Right hindlimb (tissue), 1 donor: ENCODE results near the gene TEPSIN.
A peak's percentile ranks its signal among the peaks of the same experiment; 100 is the strongest.

Experiments used
- DNase-seq: peaks from one replicate; pipeline ENCODE4 v3.0.0-alpha.2; 2018

The TEPSIN gene, protein sequence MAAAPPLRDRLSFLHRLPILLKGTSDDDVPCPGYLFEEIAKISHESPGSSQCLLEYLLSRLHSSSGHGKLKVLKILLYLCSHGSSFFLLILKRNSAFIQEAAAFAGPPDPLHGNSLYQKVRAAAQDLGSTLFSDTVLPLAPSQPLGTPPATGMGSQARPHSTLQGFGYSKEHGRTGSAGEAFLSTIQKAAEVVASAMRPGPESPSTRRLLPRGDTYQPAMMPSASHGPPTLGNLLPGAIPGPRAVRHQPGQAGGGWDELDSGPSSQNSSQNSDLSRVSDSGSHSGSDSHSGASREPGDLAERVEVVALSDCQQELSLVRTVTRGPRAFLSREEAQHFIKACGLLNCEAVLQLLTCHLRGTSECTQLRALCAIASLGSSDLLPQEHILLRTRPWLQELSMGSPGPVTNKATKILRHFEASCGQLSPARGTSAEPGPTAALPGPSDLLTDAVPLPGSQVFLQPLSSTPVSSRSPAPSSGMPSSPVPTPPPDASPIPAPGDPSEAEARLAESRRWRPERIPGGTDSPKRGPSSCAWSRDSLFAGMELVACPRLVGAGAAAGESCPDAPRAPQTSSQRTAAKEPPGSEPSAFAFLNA

DNA sequence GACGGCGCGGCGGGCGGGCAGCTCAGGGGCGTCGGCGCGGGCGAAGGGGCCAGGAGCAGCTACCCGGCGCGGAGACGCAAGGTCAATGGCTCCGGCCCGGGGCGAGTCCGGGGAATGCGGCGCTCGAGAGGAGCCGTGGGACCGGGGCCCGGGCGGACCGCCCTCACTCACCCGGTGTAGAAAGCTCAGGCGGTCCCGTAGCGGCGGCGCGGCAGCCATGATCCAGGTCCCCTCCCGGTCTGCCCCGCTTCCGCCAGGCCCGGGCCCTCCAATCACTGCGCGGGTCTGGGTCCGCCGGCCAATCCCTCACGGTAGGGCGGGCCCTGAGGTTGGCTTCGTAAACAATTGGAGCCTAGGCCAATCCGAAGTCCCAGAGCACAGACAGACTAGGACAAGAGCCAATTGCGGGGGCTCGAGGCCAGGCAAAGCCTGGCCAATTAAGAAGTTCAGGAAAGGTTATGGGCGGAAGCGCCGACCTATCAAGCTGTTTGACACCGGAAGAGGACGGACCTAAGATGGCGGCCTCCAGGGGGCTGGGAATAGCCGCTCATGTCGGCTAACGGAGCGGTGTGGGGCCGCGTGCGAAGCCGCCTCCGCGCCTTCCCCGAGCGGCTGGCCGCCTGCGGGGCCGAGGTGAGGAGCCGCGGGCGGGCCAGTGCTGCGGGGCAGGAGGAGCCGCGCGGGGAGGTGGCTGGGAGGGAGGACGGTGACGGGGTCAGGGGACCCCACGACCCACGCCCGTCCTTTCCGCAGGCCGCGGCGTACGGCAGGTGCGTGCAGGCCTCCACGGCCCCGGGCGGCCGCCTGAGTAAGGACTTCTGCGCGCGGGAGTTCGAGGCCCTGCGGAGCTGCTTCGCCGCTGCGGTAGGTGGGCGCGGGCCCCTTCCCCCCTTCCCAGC lies at the start of gene TEPSIN, which contains the start of gene NDUFAF8:
TEPSIN (minus strand) TSS at position 241 of the 899 bp plus-strand sequence; CDS start at position 219, 22 bp downstream.
NDUFAF8 (plus strand) TSS at position 504 of the 899 bp plus-strand sequence; CDS start at position 550, 46 bp downstream.
- DNase-seq: peak; percentile 99

DNA sequence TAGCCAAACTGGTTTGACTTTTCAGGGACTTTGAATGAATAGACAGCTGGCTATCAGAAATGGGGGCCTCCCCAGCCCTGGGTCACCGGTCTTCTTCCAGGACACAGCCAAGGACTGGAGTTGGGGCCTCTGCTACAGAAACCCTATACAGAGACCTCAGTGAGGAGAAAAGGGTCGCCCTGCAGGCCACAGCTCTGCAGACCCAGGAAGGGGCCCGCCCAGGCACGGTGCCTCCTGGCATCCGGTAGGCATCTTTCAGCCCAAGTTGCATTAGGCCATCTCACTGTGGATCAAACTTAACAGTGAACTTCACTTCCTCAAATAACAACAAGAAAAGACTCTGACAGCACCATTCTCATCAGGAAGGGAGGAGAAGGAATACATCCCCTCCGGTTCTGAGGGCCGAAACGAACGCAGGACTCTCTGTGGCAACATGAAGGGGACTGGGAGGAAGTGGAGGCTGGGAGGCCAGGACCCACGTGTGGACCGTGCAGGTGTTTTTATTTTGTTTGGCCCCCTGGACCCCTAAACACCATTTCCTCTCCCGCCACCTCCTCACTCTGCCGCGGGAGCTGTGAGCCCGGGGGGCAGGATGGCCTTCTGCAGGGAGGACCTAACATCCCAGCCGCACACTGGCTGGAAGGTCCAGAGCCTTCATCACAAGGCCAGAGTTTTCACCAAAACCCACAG lies 49.0 kb upstream of the TEPSIN start:
- DNase-seq: no peak

DNA sequence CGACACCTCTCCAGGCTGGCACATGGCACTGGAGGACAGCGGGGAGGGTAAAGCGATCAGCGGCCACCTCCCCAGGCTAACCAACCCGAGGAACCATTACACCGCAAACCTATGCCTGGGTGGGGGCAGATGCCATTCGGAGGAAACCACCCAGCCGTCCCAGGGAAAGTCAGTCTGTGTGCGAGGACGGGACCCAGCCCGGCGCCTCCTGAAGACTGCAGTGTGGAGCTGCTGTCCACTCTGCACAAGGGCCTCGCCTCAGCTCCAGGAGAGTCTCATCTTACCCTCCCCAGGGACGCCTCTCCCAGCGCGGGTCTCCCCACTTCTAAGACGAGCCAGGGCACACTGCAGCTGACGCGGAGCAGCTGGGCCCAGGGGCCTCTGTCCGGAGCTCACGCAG lies 48.3 kb upstream of the TEPSIN start:
- no peak for DNase-seq

DNA sequence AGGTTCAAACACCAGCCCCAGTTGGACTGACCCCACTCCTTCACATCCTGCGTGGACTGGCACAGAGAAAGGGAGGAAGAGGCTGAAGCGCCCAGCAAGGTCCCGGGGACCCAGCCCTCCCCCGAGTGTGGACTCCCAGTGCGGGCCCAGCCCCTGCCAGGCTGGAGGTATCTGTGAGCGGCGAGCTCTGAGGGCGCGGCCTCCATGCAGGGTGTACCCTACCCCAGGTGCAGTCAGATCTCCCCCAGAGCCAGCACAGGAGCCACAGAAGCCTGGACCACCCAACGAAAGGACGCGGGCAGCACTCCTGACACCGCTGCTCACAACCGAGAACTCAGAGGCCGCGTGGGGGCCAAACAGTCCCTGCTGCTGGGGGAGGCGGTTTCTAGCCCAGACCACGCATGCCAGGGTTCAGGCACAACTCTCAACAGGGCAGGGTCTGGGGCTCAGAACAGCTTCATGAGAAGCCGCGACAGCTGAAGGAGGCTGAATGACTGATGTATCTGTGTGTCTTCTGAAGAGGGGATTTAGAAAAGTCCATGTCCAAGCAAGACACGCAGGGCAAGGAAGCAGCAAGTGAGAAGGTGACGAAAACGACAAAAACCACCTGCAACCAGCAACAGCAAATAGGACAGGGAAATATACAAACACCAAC lies 47.8 kb upstream of the TEPSIN start:
- no peak for DNase-seq

DNA sequence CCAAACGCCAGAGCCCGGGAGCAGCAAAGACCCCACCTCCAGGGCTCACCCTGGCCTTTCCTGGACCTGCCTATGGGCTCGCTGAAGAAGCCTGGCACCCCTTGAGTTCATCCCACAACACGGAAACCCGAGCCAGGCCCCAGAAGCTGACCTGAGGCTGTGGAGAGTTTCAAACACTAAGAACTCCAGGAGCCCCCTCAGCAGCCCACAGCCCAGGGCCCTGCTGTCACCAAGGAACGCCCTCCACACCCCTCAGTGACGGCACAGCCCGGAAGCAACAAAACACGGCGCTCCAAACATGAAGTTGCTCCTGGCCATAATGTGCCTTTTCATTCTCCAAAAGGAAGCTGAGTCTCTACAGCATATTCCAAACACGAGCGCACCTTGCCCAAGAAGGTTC lies 47.0 kb upstream of the TEPSIN start:
- DNase-seq: no peak

DNA sequence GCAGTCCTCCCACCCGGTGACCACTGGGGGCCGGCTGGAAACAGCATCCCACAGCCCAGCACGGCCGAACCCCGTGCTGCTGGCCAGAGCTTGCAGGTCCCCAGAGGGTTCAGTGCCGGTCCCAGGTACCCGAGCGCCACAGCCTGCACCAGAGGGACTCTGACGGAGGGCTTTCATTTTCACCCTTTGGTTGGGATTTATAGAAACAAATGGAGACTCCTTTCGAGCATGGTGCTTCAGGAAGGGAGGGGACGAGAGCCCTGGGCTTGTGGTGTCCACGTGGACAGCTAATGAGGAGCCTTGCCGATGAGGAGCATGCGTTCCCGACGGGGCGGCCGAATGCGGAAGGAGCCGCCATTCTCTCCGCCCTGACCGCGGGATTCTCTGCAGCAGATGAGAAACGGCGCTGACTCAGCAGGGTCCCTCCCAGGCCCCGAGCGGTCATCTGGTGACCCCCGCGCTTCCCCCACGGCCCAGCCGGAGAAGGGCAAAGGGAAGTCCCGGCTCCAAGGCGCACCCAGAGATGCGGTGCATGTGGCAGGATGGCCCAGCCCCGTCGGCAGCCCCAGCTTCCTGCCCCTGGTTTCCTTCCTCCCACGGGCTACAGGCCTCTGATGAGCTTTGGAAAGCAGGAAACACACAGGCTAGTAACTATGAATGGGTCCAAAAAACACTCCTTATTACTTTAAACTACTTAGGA lies 46.5 kb upstream of the TEPSIN start:
- DNase-seq: peak; percentile 85

DNA sequence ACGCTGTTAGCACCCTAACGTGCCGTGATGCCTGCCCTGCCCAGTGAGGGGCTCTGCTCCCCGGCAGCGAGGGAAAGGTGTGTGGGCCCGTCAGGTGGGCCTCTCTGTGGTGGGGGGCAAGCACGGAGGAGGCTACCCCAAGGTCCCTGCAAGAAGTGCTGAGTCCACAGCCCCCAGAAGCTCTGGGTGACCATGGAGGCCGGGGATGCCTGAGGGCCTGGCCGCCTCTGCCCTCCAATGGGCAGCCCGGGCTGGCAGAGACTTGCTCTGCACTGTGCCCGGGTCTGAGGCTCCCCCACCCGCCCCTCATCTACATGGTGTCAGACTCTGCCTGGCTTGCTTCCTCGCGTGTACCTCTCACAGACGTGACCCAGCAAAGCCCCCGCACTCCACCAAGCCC lies 44.0 kb upstream of the TEPSIN start:
- DNase-seq: no peak

DNA sequence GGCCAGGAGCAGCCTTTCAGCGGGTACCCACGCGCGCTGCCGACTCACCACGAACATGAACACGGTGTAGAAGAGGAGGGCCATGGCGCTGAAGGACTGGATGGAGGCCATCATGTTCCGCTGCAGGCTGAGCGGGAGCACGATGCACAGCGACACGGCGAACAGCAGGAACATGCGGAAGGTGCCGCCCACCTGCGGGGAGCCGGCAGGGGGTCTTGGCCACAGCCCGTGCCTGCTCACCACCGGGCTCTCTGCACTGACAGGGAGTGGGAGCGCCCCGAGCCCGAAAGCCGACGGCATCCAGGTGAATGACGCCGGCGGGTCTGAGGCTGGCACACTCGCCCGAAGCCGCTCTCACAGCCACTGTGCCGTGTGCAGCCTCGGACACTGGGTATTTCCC lies 43.3 kb upstream of the TEPSIN start:
- no peak for DNase-seq

DNA sequence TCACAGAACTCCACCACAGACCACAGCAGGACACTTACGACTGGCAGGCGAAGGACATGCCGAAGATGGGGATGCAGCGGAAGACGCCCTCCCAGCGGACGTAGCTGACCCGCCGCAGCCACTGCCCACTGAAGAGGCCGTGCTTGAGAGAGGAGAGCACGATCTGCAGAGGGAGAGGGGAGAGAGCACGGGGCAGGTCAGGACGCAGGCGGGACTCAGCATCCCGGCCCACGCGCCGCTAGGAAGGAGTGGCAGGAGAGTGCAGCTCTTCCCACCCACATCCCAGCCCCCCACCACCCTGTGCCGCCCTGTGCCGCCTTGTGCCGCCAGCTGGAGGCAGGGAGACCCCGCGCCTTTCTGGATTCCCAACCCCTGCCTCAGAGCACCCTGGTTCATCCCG lies 41.7 kb upstream of the TEPSIN start:
- DNase-seq: no peak

DNA sequence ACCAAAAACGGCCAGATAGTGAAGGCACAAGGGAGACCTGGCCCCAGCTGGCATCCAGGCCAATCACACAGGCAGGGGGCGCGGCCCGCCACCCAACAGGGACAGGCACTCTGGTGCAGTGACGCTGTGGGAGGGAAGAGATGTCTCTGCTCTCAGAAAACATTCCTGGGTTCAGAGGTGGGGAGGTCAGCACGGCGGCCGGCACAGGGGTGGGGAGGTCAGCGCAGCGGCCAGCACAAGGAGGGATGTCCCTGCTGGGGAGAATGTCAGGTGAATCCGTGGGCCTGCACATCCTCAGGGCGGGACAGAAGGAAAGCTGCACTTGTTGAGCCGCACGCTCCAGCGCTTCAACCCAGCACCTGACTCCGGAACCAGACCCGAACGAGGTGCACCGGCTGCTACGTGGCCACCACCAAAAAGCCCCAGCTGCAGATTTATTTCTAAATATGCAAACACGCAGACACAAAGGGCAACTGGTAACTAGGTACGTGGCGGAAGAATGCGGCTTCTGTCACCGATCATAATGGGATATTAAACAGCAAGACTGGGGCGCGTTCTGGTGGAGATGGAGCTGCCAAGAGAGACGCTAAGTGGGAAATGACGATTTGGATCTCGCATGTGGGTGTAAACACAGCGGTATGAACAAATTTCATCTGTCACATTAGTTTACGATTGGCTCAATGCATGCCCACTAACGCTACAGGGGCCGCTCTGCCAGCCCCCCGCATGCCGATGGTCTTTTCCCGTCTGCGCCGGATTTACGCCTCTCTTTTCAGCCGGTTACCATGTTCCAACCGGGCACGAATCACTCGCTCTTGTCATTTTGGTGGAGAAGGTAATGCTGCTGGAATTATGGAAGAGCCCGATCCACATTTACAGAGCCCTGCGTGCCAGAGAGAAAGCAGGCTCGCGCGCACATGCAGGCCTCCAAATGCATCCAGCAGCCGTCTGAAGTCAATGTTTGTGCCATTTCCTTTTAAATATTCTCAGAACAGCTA lies 40.7 kb upstream of the TEPSIN start:
- DNase-seq: no peak

DNA sequence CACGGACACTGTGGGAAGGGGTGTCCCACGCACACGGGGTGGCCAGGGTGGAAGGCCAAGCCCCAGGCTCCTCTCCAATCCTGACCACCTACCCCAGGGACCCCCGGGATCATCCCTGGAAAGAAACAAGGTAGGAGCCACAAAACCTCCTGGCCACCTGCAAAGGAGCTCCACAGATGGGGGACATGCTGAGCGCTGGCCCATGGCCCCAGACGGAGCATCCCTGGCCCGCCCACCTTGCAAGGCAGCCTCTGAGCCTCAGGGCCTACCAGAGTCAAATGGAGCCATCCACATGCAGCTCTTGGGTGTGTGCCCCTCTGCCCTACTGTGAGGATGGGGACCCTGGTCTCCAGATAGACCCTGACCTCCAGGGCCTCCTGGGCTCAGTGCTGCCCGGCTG lies 40.0 kb upstream of the TEPSIN start:
- DNase-seq: no peak

DNA sequence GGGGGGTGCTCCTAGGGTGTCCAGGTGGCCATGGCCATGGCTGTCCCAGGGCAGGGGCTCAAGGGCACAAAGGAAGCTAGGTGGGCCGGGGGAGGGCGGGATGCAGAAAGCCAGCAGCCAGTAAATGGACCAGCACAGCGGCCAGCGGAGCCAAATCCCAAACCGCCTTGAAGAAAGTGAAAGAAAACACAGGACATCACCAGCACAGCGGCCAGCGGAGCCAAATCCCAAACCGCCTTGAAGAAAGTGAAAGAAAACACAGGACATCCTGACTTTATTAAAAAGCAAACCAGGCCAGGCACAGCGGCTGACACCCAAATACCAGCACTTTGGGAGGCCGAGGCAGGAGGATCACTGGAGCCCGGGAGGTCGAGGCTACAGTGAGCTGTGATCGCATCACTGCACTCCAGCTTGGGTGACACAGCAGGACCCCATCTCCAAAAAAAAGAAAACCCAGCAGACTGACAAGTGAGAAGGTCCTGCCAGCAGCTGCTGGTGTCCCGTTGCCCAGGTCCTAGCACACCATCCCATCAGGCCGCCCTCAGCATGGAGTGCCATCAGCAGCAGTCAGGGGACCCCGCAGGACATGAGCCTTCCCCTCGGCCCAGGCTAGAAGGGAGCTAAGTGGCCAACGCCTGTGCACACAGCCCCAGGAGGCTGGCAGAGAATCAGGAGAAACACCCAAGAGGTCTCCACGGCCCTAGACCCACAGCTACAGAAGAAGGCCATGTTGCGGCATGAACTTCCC lies 39.3 kb upstream of the TEPSIN start:
- DNase-seq: no peak

DNA sequence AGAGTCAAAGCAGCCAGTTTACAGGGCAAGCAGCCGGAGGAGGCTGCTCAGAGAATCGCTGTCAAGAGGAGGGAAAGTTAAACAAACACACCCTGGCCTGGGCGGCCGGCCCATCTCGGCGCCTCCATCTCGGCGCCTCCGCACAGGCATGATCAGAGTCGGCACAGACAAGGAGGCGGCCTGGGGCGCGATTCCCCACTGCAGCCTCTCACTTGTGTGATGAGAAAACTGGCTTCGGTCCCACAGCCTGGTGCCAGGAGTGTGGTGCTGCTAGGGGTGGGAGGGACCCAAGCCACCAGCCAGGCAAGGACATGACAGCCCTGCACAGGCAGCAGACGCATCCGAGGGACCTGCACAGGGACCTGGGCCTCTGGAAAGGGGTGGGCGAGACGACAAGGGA lies 38.6 kb upstream of the TEPSIN start:
- no peak for DNase-seq

DNA sequence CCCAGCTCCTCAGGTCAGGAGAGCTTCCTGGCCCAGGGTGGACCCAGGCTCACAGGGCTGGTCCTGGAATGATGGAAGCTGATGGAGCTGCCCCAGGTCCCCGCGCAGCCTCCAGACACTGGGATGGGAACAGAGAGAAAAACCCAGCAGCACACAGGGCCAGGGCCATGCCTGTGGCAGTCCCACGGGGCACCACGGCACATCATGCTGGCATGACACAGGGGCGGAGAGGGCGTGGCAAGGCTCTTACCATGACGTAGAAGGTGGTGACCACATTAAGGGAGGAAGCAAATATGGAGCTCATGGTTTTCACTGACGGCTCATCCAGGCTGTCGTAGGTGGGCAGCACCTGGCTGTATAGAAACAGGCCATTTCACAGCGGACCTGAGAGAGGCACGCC lies 37.9 kb upstream of the TEPSIN start:
- DNase-seq: no peak

DNA sequence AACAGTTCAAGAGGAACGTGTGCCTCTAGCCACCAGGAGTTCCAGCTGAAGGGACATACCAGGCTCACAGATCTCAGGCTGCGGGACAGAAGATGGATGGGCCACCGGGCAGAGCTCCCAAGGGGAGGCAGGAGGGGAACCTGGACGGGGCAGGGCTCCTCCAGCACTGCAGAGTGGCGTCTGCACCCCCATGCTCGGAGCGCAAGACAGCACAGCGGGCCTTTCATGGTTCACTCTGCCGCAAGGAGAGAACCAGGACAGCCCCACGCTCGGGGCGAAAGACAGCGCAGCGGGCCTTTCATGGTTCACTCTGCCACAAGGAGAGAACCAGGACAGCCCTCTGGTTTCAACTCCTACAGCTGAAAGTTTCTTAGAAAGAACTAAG lies 35.6 kb upstream of the TEPSIN start:
- no peak for DNase-seq

DNA sequence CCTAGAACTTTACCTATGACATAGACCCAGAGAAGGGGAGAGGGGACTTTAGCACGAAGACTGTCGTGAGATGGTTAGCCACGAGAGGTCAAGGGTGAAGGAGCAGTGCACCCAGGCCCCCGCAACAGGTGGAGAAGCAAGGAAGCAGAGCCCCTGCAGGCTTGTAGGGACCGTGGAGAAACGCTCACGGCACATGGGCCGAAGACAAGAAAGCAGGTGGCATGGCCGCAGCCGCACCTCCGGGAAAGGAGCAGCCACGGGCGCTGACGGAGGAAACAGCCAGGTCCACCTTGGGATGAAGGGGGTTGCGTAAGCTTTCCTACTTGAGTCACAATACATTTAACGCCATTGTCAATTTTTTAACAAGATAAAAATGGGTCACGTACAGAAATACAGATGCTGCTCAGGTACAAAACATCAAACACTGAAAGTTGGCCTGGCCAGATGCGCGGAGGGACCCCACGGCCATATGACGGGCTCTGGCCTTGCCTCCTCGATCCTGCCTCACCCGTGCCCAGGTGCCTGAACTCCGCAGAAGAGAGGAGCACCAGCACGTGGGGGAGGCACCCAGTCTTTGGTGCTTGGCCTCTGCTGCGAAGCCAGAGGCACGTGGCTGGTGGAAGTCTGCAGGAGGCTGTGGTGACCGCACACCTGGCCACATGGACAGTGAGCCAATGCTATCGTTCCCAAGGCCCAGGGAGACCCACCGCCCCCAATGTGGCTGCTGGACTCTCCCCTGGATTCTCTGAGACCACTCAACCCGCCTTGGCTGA lies 35.0 kb upstream of the TEPSIN start:
- no peak for DNase-seq

DNA sequence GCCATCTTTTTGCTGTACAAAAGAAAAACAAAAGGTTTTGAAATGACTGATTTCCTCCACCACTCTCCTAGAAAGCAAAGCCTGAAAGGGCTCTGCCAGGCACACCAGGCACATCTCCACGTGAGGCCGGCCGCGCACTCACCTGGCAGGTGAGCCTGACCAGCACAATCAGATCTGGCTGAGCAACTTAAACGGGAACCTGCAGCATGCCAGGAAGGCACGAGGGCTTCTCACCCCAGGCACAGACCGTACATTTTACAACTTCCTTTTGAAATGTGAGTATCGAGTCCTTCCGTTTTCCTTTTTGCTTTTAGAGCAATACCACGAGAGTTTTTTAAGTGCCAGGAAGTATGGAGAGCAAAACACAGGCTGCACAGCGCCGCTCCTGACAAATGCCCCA lies 33.8 kb upstream of the TEPSIN start:
- DNase-seq: no peak

DNA sequence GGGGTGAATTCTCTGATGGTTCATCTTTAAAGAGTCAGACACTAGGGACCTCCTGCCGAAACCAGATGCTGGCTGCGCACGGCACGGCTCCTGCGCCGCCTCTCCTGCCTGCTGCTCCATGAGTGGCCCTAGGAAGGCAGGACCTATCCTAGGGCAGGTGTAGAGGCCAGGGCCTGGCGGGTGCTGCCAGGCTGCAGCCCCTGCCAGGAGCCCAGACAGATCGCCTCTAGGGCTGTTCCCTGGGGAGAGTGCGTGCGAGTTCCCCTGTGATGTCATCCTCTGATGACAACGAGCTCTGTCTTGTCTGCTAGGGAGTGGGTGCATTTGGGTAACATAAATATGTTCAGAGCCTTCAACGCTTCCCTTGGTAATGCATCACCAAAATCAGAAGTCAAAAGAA lies 32.4 kb upstream of the TEPSIN start:
- no peak for DNase-seq

DNA sequence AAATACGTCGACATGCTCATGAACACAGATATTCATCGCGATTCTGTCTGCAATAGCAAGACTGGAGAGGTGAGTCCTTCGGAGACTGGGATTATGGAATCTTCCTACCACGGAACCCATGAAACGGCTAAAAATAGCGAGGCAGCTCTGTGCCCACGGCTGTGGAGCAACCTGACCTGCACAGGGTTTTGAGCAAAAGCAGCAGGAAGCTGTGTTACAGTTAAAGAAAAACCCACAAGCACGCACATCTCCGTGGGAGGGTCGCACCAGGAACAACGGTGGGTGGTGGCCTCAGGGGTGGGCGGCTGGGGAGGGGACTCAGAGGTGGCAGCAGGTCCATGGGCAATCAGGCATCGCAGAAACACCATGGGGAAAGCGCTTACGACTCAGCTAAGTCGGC lies 31.4 kb upstream of the TEPSIN start:
- DNase-seq: no peak
